CD4-positive, alpha-beta T cell (primary cell): ENCODE data around the gene TFEB. TPM values are rescaled to one million over a fixed set of nuclear protein-coding genes. Genes with fewer than 3 reads are reported as not detected.

Source experiments
- ATAC-seq: fragments of 200-7000 bp; cut with Tn5 transposase; one replicate; pipeline ENCODE4 v1.10.0; 2022; ENCODE audit warnings: mild to moderate bottlenecking; ENCODE audit not compliant: poor library complexity
- CTCF ChIA-PET: fragments of 350-600 bp; sonication (Branson Sonifier 250); formaldehyde crosslinking; loops from one replicate; lab custom pipeline; 2021; ENCODE audit warnings: antibody characterized with exemption, inconsistent platforms; lab: Charles Lee
- POLR2A ChIA-PET: fragments of 350-600 bp; sonication (Branson Sonifier 250); formaldehyde crosslinking; loops from one replicate; lab custom pipeline; 2021; ENCODE audit warnings: antibody characterized with exemption, inconsistent platforms; lab: Charles Lee
- DNase-seq, 14 experiments: peaks; one replicate each; pipeline ENCODE4 v3.0.0-alpha.2; 2013 to 2020; ENCODE audit warnings: mixed read lengths in 2 of 14
- H3K27ac ChIP-seq, 2 donors: one replicate each; pipeline versions ENCODE4 v1.5.1 to v1.7.0; 2013; ENCODE audit warnings: low read length in 2 of 2, low read depth in 1 of 2, mild to moderate bottlenecking in 1 of 2
- H3K27me3 ChIP-seq, 2 experiments: 1 replicate in 1 of 2; 2 replicates in 1 of 2; pipeline versions ENCODE4 v1.6.1 to v1.7.0; 2013; ENCODE audit warnings: low read length in 2 of 2, control low read depth in 1 of 2, mild to moderate bottlenecking in 1 of 2, moderate library complexity in 1 of 2; ENCODE audit not compliant: insufficient read depth in 2 of 2, control insufficient read depth in 1 of 2
- H3K36me3 ChIP-seq: one replicate; pipeline ENCODE4 v1.6.1; 2013; ENCODE audit warnings: low read length, control low read depth; ENCODE audit not compliant: insufficient read depth
- H3K4me1 ChIP-seq: one replicate; pipeline ENCODE4 v1.6.1; 2013; ENCODE audit warnings: low read length, control low read depth; ENCODE audit not compliant: insufficient read depth
- H3K4me3 ChIP-seq: one replicate; pipeline ENCODE4 v1.5.1; 2013; ENCODE audit warnings: mild to moderate bottlenecking, low read length, moderate library complexity
- H3K9me3 ChIP-seq, 2 experiments: 1 replicate in 1 of 2; 2 replicates in 1 of 2; pipeline versions ENCODE4 v1.6.1 to v1.7.0; 2013; ENCODE audit warnings: low read length in 2 of 2, mild to moderate bottlenecking in 2 of 2, control low read depth in 1 of 2, moderate library complexity in 1 of 2; ENCODE audit not compliant: control insufficient read depth in 1 of 2, insufficient read depth in 1 of 2
- H3K27ac Mint-ChIP-seq: one replicate; pipeline ENCODE4 v1.8.0; 2020; ENCODE audit warnings: mixed read lengths
- H3K27me3 Mint-ChIP-seq: one replicate; pipeline ENCODE4 v1.8.0; 2021; ENCODE audit warnings: mixed read lengths
- H3K36me3 Mint-ChIP-seq: one replicate; pipeline ENCODE4 v1.8.0; 2021; ENCODE audit warnings: low read depth, mixed read lengths
- H3K4me1 Mint-ChIP-seq: one replicate; pipeline ENCODE4 v1.8.0; 2021; ENCODE audit warnings: low read depth, mixed read lengths
- H3K4me3 Mint-ChIP-seq: one replicate; pipeline ENCODE4 v1.8.0; 2020; ENCODE audit warnings: mild to moderate bottlenecking, mixed read lengths
- H3K9me3 Mint-ChIP-seq: one replicate; pipeline ENCODE4 v1.8.0; 2020; ENCODE audit warnings: mixed read lengths
- intact Hi-C, 2 experiments: fragments of 100-400 bp; cut with DNase I in 1 of 2; cut with micrococcal nuclease in 1 of 2; formaldehyde crosslinking; loops; one replicate each; pipeline versions ENCODE4 v1.15.1 to v1.9.0; 2023 to 2025; cut with DNase I, micrococcal nuclease
- total RNA-seq, 174 experiments: library from RNA in 2 of 174; stranded (reverse) in 2 of 174; gene quantifications; one replicate each; pipeline ENCODE4 v1.2.3 and lab custom pipeline; 2021 to 2026
- TF ChIP-seq, protein P1 (sequence below): fragments of 200-600 bp; IDR thresholded peaks from one replicate; pipeline ENCODE4 v1.8.0; 2022; ENCODE audit warnings: antibody characterized with exemption, mild to moderate bottlenecking

TFEB gene
- total RNA-seq, 2 experiments from 2014 or later: 23.8 to 24.1 TPM

DNA sequence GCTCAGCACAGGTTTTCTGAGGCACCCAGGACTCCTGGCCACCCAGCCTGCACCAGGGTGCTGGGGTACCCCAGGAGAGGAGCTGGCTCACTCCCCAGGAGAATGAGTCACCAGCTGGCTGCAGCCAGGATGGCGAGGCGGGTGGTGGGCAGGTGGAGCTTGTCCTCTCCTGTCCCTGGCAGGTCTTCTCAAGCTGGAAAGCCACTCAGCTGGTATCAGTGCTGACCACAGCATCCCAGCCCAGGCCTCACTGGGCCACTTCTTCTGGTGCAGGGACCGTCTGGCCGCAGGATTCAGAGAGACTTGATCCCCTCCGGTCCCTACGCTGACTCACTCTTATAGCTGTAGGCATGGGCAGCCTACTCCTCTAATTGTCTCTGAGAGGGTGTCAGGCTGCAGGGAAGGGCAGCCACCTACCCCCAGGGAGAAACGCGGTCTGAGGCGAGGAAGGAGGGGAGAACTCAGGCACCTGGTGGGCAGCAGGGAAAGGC is 22.2 kb downstream of the TFEB start:
- no peaks in the 10 kb centered on the region for H3K27me3 Mint-ChIP-seq
- Histone ChIP-seq H3K27ac (no peak overlapping the region), H3K4me3 (no peak overlapping the region), H3K36me3 (peaks cover 2% of the 10 kb centered on the region), H3K9me3 (no peaks in the 10 kb centered on the region), H3K4me1 (peaks cover 11% of the 10 kb centered on the region), H3K27me3 (no peaks in the 10 kb centered on the region)
- intact Hi-C loops: no loop called here
- CTCF ChIA-PET: no interaction called here
- no peak for ATAC-seq
- POLR2A ChIA-PET: interaction anchor here (0.9 kb wide), 1 partner anchor 21 kb away, joined by 3 read pairs; no protein-coding TSS in a partner anchor
- H3K27ac Mint-ChIP-seq: no peak overlapping the region
- H3K4me1 Mint-ChIP-seq: peaks cover 28% of the 10 kb centered on the region
- no peak for DNase-seq
- TF ChIP-seq, protein P1, sequence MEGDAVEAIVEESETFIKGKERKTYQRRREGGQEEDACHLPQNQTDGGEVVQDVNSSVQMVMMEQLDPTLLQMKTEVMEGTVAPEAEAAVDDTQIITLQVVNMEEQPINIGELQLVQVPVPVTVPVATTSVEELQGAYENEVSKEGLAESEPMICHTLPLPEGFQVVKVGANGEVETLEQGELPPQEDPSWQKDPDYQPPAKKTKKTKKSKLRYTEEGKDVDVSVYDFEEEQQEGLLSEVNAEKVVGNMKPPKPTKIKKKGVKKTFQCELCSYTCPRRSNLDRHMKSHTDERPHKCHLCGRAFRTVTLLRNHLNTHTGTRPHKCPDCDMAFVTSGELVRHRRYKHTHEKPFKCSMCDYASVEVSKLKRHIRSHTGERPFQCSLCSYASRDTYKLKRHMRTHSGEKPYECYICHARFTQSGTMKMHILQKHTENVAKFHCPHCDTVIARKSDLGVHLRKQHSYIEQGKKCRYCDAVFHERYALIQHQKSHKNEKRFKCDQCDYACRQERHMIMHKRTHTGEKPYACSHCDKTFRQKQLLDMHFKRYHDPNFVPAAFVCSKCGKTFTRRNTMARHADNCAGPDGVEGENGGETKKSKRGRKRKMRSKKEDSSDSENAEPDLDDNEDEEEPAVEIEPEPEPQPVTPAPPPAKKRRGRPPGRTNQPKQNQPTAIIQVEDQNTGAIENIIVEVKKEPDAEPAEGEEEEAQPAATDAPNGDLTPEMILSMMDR: no peak
- H3K4me3 Mint-ChIP-seq: no peak overlapping the region
- H3K36me3 Mint-ChIP-seq: no peaks in the 10 kb centered on the region
- H3K9me3 Mint-ChIP-seq: no peaks in the 10 kb centered on the region

DNA sequence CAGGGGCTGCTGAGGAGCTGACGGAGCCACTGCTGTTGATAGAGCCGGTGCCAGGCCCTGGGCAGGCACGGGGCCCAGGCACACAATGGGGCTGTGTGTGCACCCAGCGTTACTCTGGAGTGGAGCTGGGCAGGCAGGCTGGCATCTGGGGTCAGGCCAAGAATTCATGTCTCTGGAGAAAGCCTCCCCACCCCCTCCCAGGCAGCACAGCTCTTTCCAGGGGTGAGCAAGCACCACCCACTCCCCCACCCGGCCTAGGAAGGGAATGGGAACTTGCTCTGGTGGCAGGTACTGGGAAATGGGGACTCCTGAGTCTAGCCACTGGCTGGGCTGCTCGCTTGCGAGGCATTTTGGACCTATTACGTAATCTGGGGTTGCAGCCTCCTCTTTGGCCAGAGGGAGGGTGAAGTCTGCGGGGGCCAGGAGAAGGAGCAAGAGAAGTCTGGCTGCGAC is 22.7 kb downstream of the TFEB start:
- Mint-ChIP-seq H3K27ac (no peak overlapping the region), H3K36me3 (no peaks in the 10 kb centered on the region), H3K4me1 (peaks cover 29% of the 10 kb centered on the region), H3K9me3 (no peaks in the 10 kb centered on the region), H3K4me3 (no peak overlapping the region), H3K27me3 (no peaks in the 10 kb centered on the region)
- intact Hi-C loops: no loop called here
- H3K36me3 ChIP-seq: peaks cover 2% of the 10 kb centered on the region
- no peak overlapping the region for H3K4me3 ChIP-seq
- TF ChIP-seq, protein P1: no peak
- no peaks in the 10 kb centered on the region for H3K27me3 ChIP-seq
- no peaks in the 10 kb centered on the region for H3K9me3 ChIP-seq
- DNase-seq (no peak), ATAC-seq (no peak)
- POLR2A ChIA-PET: interaction anchor here (0.9 kb wide), 1 partner anchor 22 kb away, joined by 3 read pairs; no protein-coding TSS in a partner anchor
- CTCF ChIA-PET: no interaction called here
- peaks cover 17% of the 10 kb centered on the region for H3K4me1 ChIP-seq
- H3K27ac ChIP-seq: no peak overlapping the region

DNA sequence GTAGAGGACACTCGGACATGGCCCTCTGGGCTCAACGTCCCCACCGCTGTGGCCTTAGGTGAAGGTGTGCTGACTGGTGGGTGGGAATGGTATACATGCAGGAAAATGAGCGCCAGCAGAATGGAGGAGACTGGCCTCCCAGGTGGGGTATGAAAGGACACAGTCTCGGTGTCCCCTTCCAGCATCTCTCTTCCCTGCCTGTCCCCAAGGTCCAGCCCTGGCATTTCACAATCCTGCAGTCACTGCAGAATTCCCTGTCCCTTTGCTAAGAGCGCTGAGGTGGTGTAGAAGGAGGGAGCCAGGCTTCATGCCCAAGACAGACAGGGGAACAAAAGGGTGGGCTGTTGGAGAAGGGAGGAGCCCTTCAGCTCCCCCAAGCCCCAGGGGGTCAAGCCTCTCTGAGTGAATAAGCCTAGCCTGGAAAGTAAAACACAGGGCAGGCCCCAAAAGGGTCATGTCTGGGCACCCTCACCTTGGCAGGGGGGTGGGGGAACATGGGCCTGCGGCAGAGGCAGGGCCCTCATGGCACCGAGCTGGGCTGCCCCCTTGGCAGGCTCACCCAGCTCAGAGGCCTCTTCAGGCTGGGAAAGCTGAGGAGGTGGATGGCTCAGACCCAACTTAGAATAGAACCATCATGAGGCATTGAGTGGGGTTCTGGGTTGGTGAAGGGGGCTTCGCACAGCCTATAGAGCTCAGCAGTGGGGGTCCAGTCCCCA is 23.9 kb downstream of the TFEB start:
- ChIA-PET CTCF (no interaction called here), POLR2A (no interaction called here)
- no peaks in the 10 kb centered on the region for H3K36me3 Mint-ChIP-seq
- intact Hi-C loops: no loop called here
- Histone ChIP-seq H3K4me1 (peaks cover 29% of the 10 kb centered on the region), H3K36me3 (no peaks in the 10 kb centered on the region), H3K9me3 (no peaks in the 10 kb centered on the region), H3K4me3 (no peak overlapping the region), H3K27ac (no peak overlapping the region), H3K27me3 (no peaks in the 10 kb centered on the region)
- peaks cover 37% of the 10 kb centered on the region for H3K4me1 Mint-ChIP-seq
- TF ChIP-seq, protein P1: no peak
- ATAC-seq (no peak), DNase-seq (no peak)
- H3K9me3 Mint-ChIP-seq: no peaks in the 10 kb centered on the region
- H3K4me3 Mint-ChIP-seq: no peak overlapping the region
- H3K27me3 Mint-ChIP-seq: no peaks in the 10 kb centered on the region
- H3K27ac Mint-ChIP-seq: no peak overlapping the region
